ENCODE data around the gene ERP29. TPM values are rescaled to one million over a fixed set of nuclear protein-coding genes. Genes with fewer than 3 reads are reported as not detected.
A peak's percentile ranks its signal among the peaks of the same experiment; 100 is the strongest.

ERP29 gene
- total RNA-seq, 4 donors from 2014 or later: 33.5 to 35.3 (median 34.9) TPM

DNA sequence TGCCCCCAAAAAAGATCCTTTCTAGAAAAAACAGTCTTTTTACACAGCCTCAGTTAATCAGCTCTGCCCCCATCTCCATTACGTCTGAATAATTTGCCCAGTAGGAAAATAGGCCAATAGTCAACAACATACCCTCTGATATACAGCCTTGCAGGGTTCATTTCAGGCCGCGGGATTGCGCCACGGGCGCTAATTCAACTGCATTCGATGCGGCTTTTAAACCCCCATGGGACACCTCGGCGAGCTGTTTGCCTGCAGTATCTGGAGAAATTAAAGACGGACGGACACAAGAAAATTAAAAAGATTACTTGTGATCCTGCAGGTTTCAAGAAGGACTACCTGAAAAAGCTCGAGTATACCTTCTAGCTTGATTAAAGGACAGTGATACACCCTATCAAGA is 36.1 kb downstream of the ERP29 start:
- Histone ChIP-seq H3K4me1 (peaks cover 0 to 50% (median 39%) of the 10 kb centered on the region in 4 donors), H3K4me3 (no peak overlapping the region), H3K27me3 (no peaks in the 10 kb centered on the region), H3K9me3 (no peaks in the 10 kb centered on the region), H3K27ac (replicated peaks in 1 of 4) (peak overlapping the region in 3 of 4 donors; percentile 73 to 83 (median 78)), H3K36me3 (peaks cover 25 to 98% (median 73%) of the 10 kb centered on the region in 4 donors)
- TF ChIP-seq POLR2AphosphoS5 (IDR thresholded peaks at IDR 0.05): no peak
- TF ChIP-seq EP300 (IDR thresholded peaks at IDR 0.05): no peak
- no peak for TF ChIP-seq CTCF (IDR thresholded peaks at IDR 0.05)
- TF ChIP-seq POLR2A (IDR thresholded peaks at IDR 0.05; ENCODE audit: low read depth): no peak
- WGBS: 95% methylated on average over 13 of the region's 13 CpGs
- DNase-seq (ENCODE audit: extremely low spot score): no peak
- intact Hi-C loops (cut with DNase I): no loop called here

- Histone ChIP-seq H3K4me1 (no peaks in the 10 kb centered on the region), H3K4me3 (no peak overlapping the region), H3K36me3 (peaks cover 43 to 99% (median 92%) of the 10 kb centered on the region in 4 donors), H3K9me3 (no peaks in the 10 kb centered on the region), H3K27ac (replicated peaks in 1 of 4) (no peak overlapping the region), H3K27me3 (no peaks in the 10 kb centered on the region)
- WGBS: 98% methylated on average over 2 of the region's 2 CpGs
- no peak for DNase-seq (ENCODE audit: extremely low spot score)
- intact Hi-C loops (cut with DNase I): no loop called here
- TF ChIP-seq EP300 (IDR thresholded peaks at IDR 0.05) (no peak), POLR2A (IDR thresholded peaks at IDR 0.05; ENCODE audit: low read depth) (no peak), CTCF (IDR thresholded peaks at IDR 0.05) (no peak), POLR2AphosphoS5 (IDR thresholded peaks at IDR 0.05) (no peak)
Measured at GRCh38 chr12:112061137-112061536, 47.9 kb downstream of the ERP29 start.

- Histone ChIP-seq H3K4me3 (no peak overlapping the region), H3K36me3 (peaks cover 64 to 99% (median 93%) of the 10 kb centered on the region in 4 donors), H3K27me3 (no peaks in the 10 kb centered on the region), H3K9me3 (no peaks in the 10 kb centered on the region), H3K27ac (replicated peaks in 1 of 4) (no peak overlapping the region), H3K4me1 (no peaks in the 10 kb centered on the region)
- 95% methylated on average over 2 of the region's 2 CpGs for WGBS
- intact Hi-C loops (cut with DNase I): no loop called here
- TF ChIP-seq POLR2A (IDR thresholded peaks at IDR 0.05; ENCODE audit: low read depth): no peak
- TF ChIP-seq EP300 (IDR thresholded peaks at IDR 0.05): no peak
- TF ChIP-seq CTCF (IDR thresholded peaks at IDR 0.05): no peak
- no peak for TF ChIP-seq POLR2AphosphoS5 (IDR thresholded peaks at IDR 0.05)
- DNase-seq (ENCODE audit: extremely low spot score): no peak
Measured at GRCh38 chr12:112063273-112063672, 50.0 kb downstream of the ERP29 start.

DNA sequence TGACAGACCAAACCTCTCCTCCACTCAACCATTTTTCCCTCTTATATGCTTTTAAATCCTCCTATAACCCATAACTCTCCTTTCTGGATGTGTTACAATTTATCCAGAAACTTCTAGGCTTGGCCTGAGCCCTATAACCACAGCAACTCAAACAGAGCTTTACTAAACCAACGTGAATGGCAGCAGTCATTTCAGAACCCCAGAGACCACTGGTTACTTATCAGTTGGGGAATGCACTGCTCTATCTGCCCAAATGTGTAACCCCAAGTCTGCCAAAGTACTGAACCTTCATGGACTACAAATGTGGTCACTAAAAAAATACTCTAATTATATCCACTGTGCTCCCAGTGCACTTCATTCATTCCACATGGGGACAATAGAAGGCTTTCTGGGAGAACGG is 53.3 kb downstream of the ERP29 start:
- DNase-seq (ENCODE audit: extremely low spot score): no peak
- no peak for TF ChIP-seq POLR2AphosphoS5 (IDR thresholded peaks at IDR 0.05)
- TF ChIP-seq CTCF (IDR thresholded peaks at IDR 0.05): no peak
- no peak for TF ChIP-seq EP300 (IDR thresholded peaks at IDR 0.05)
- no peak for TF ChIP-seq POLR2A (IDR thresholded peaks at IDR 0.05; ENCODE audit: low read depth)
- Histone ChIP-seq H3K4me3 (no peak overlapping the region), H3K27me3 (no peaks in the 10 kb centered on the region), H3K36me3 (peaks cover 67 to 100% (median 94%) of the 10 kb centered on the region in 4 donors), H3K27ac (replicated peaks in 1 of 4) (no peak overlapping the region), H3K9me3 (no peaks in the 10 kb centered on the region), H3K4me1 (no peaks in the 10 kb centered on the region)
- WGBS: 75% methylated on average over 2 of the region's 2 CpGs
- intact Hi-C loops (cut with DNase I): no loop called here

Small RNAs within 50 kb of the gene (small RNA-seq; reads per million reads assigned to genes)
- gene AC004024.1: 0 reads per million in 3 donors
- gene MIR3657: 0 reads per million in 3 donors
- gene RF00019: 0 reads per million in 3 donors

Other genes with a start within 250 kb of the ERP29 start
- 100 to 1,000 TPM; 148 to 278 (median 209) TPM for gene ALDH2, start 246.5 kb upstream of the ERP29 start, total RNA-seq
- 10 to 100 TPM; 30.3 to 43.7 (median 34.1) TPM for gene MAPKAPK5, start 171.2 kb upstream of the ERP29 start, total RNA-seq
- 1 to 10 TPM; 3.5 to 8.4 (median 7.5) TPM for gene TMEM116, start 261 bp upstream of the ERP29 start, total RNA-seq
- 10 to 100 TPM; 11.9 to 18.7 (median 13.2) TPM for gene NAA25, start 95.4 kb downstream of the ERP29 start, total RNA-seq
- gene TRAFD1, start 112.1 kb downstream of the ERP29 start, total RNA-seq: 10 to 100 TPM; 27.2 to 37.4 (median 30.6) TPM